RPMI7951 (cell line): ENCODE data around the gene HS3ST4. TPM values are rescaled to one million over a fixed set of nuclear protein-coding genes. Genes with fewer than 3 reads are reported as not detected.

ENCODE experiments used
- DNase-seq: peaks from one replicate; pipeline ENCODE4 v3.0.0-alpha.2; 2012; ENCODE audit warnings: low read depth
- total RNA-seq: library from RNA; depleted of rRNA; stranded (reverse); fragments of >200 nt; shearing (Covaris generic); gene quantifications from 2 replicates; pipeline ENCODE4 v1.2.3, GENCODE V29; 2014

The HS3ST4 gene
- total RNA-seq, 1 experiment from 2014 or later = not detected

GRCh38 chr16:26186091-26186615, 494.4 kb downstream of the HS3ST4 start:
- DNase-seq = no peak
